HepG2 (cell line): ENCODE results near the gene TYMP. TPM values are rescaled to one million over a fixed set of nuclear protein-coding genes. Genes with fewer than 3 reads are reported as not detected.

Experiments used
- CEBPB ChIP-seq: IDR thresholded peaks from 2 replicates; pipeline ENCODE4 v1.6.1; 2011; ENCODE audit warnings: low read depth, low read length, improper control_type of control experiment, borderline replicate concordance
- EED ChIP-seq: sonication (generic); formaldehyde crosslinking; IDR thresholded peaks from 2 replicates; pipeline ENCODE4 v1.5.0; 2020; ENCODE audit warnings: mild to moderate bottlenecking, missing genetic modification reagents
- KAT8 ChIP-seq: IDR thresholded peaks from 2 replicates; pipeline ENCODE4 v1.6.1; 2016; ENCODE audit warnings: missing genetic modification reagents, missing compliant biosample characterization
- MTERF4 ChIP-seq: sonication (generic); formaldehyde crosslinking; IDR thresholded peaks from 2 replicates; pipeline ENCODE4 v1.8.0; 2023; ENCODE audit warnings: mild to moderate bottlenecking, missing genetic modification reagents
- NFE2L2 ChIP-seq: fragments of 150-350 bp; IDR thresholded peaks from 2 replicates; pipeline ENCODE4 v1.6.1; 2014; ENCODE audit warnings: low read length
- PLSCR1 ChIP-seq: sonication (generic); formaldehyde crosslinking; IDR thresholded peaks from 2 replicates; pipeline ENCODE4 v1.5.0; 2020; ENCODE audit warnings: missing genetic modification reagents, mild to moderate bottlenecking, borderline replicate concordance
- PPARG ChIP-seq: conservative IDR thresholded peaks from 2 replicates; pipeline ENCODE4 v1.6.1; 2016; ENCODE audit warnings: missing biosample characterization, missing genetic modification reagents
- RNF219 ChIP-seq: sonication (generic); formaldehyde crosslinking; IDR thresholded peaks from 2 replicates; pipeline ENCODE4 v1.5.0; 2020; ENCODE audit warnings: mild to moderate bottlenecking, missing genetic modification reagents
- TBX2 ChIP-seq: sonication (generic); formaldehyde crosslinking; IDR thresholded peaks from 2 replicates; pipeline ENCODE4 v1.5.0; 2020; ENCODE audit warnings: missing genetic modification reagents, mild to moderate bottlenecking, borderline replicate concordance
- XRCC5 ChIP-seq: fragments of 200-400 bp; formaldehyde crosslinking; optimal IDR thresholded peaks from 2 replicates; pipeline ENCODE3; 2017; ENCODE audit warnings: mild to moderate bottlenecking, low read length
- ZBTB1 ChIP-seq: sonication (generic); formaldehyde crosslinking; IDR thresholded peaks from 2 replicates; pipeline ENCODE4 v1.4.0; 2020; ENCODE audit warnings: missing genetic modification reagents, borderline replicate concordance
- ZFX ChIP-seq: sonication (generic); formaldehyde crosslinking; IDR thresholded peaks from 2 replicates; pipeline ENCODE4 v1.4.0; 2020; ENCODE audit warnings: mild to moderate bottlenecking, low read depth, missing genetic modification reagents, moderate library complexity
- ZMAT5 ChIP-seq: sonication (generic); formaldehyde crosslinking; IDR thresholded peaks from 2 replicates; pipeline ENCODE4 v1.5.0; 2020; ENCODE audit warnings: mild to moderate bottlenecking, low read depth, missing genetic modification reagents, borderline replicate concordance
- ZNF317 ChIP-seq: sonication (generic); formaldehyde crosslinking; IDR thresholded peaks from 2 replicates; pipeline ENCODE4 v1.5.0; 2020; ENCODE audit warnings: mild to moderate bottlenecking, missing genetic modification reagents
- ZNF530 ChIP-seq: sonication (generic); formaldehyde crosslinking; IDR thresholded peaks from 2 replicates; pipeline ENCODE4 v1.5.0; 2020; ENCODE audit warnings: low read depth, mild to moderate bottlenecking, missing genetic modification reagents
- ZNF609 ChIP-seq: sonication (generic); formaldehyde crosslinking; IDR thresholded peaks from 2 replicates; pipeline ENCODE4 v1.4.0; 2020; ENCODE audit warnings: mild to moderate bottlenecking, missing genetic modification reagents, borderline replicate concordance
- ZNF773 ChIP-seq: sonication (generic); formaldehyde crosslinking; IDR thresholded peaks from 2 replicates; pipeline ENCODE4 v1.4.0; 2020; ENCODE audit warnings: missing genetic modification reagents, borderline replicate concordance
- ZNF781 ChIP-seq: sonication (generic); formaldehyde crosslinking; IDR thresholded peaks from 2 replicates; pipeline ENCODE4 v1.5.1; 2020; ENCODE audit warnings: borderline replicate concordance, mild to moderate bottlenecking, missing genetic modification reagents; ENCODE audit errors: not compliant biosample characterization
- ZSCAN29 ChIP-seq: sonication (generic); formaldehyde crosslinking; conservative IDR thresholded peaks from 2 replicates; pipeline ENCODE4 v1.4.0; 2020; ENCODE audit warnings: mild to moderate bottlenecking, missing genetic modification reagents
- polyA plus RNA-seq, 8 experiments: library from polyadenylated mRNA; depleted of rRNA in 3 of 8; stranded (reverse) in 7 of 8; unstranded in 1 of 8; fragments of >200 nt; fragmentation: Illumina TruSeq in 4 of 8; extraction: Trizol in 4 of 8; gene quantifications; 2 replicates each; pipeline versions ENCODE4 v1.2.1 to v1.2.3, GENCODE V29; 2011 to 2016; ENCODE audit warnings: low read depth in 4 of 8, missing spikeins in 1 of 8, mixed read lengths in 1 of 8; ENCODE audit not compliant: insufficient read depth in 1 of 8
- total RNA-seq, 5 experiments: library from RNA; depleted of rRNA; stranded (reverse); fragments of >200 nt; fragmentation: Illumina TruSeq; extraction: Trizol; gene quantifications; 2 replicates each; pipeline ENCODE4 v1.2.3, GENCODE V29; 2016; ENCODE audit warnings: low read depth in 1 of 5

The TYMP gene
- total and polyA plus RNA-seq, 2 of the 13 experiments (the other 11 are each of a cell fraction or from before 2014, with no cell fraction given), result 3.9 to 4.3 TPM

GRCh38 chr22:50485221-50486131 lies 44.3 kb downstream of the TYMP start (continued):
- TF ChIP-seq ZNF317 (no peak), TBX2 (peak; percentile 64; the same call in 1 of the 2 replicates), PPARG (CRISPR knock-in tag) (no peak), RNF219 (CRISPR knock-in tag) (no peak), ZMAT5 (CRISPR knock-in tag) (no peak), PLSCR1 (no peak), ZNF530 (CRISPR knock-in tag) (no peak), KAT8 (CRISPR knock-in tag) (0 out of 2 replicates have a peak, but pooled peaks have one; percentile 39), CEBPB (no peak), NFE2L2 (no peak), MTERF4 (no peak), EED (CRISPR knock-in tag) (no peak), ZFX (CRISPR knock-in tag) (no peak), ZNF781 (CRISPR knock-in tag) (peak; percentile 86), ZBTB1 (CRISPR knock-in tag) (no peak), ZNF609 (CRISPR knock-in tag) (peak; percentile 32; the same call in 1 of the 2 replicates), ZSCAN29 (no peak), ZNF773 (CRISPR knock-in tag) (no peak), XRCC5 (no peak)
